Measurements from ENCODE around the gene BRI3BP. TPM values are rescaled to one million over a fixed set of nuclear protein-coding genes. Genes with fewer than 3 reads are reported as not detected.
A peak's percentile ranks its signal among the peaks of the same experiment; 100 is the strongest.

The BRI3BP gene
- total and polyA plus RNA-seq, 9 donors: 0.95 to 6.1 (median 2.6) TPM

DNA sequence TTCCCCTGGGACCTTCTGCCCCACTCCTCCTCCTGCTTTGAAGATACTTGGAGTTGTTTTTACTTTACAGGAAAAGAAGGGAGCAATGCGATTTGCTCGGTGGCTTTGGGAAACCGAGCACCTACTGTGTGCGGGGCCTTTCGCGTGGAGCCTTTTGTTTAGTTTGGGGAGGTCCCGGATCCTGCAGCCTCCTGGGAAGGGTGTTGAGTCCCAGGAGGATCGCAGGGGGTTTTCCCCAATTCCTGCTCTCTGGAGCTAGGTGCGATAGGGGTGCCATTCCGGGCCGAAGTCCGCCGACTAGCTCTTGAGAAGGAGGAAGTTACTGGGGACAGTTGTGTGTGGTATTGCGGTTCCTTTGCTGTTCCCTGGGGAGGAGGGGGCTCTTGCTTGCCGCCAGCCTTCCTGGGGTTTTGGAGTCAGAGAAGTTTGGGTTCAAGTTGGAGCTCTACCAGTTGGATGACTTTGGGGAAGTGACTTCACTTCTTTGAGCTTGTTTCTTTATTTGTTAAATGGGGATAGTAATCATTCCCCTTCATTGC lies 1.1 kb downstream of the BRI3BP start:
- peak overlapping the region; percentile 50 for H3K4me3 ChIP-seq
- WGBS, 3 donors: 11 to 17% (median 17%) methylated on average over 15 of the region's 15 CpGs
- H3K9me3 ChIP-seq: no peaks in the 10 kb centered on the region
- TF ChIP-seq EP300 (IDR thresholded peaks at IDR 0.05) (no peak), POLR2A (IDR thresholded peaks at IDR 0.05) (no peak)
- TF ChIP-seq, protein P1, sequence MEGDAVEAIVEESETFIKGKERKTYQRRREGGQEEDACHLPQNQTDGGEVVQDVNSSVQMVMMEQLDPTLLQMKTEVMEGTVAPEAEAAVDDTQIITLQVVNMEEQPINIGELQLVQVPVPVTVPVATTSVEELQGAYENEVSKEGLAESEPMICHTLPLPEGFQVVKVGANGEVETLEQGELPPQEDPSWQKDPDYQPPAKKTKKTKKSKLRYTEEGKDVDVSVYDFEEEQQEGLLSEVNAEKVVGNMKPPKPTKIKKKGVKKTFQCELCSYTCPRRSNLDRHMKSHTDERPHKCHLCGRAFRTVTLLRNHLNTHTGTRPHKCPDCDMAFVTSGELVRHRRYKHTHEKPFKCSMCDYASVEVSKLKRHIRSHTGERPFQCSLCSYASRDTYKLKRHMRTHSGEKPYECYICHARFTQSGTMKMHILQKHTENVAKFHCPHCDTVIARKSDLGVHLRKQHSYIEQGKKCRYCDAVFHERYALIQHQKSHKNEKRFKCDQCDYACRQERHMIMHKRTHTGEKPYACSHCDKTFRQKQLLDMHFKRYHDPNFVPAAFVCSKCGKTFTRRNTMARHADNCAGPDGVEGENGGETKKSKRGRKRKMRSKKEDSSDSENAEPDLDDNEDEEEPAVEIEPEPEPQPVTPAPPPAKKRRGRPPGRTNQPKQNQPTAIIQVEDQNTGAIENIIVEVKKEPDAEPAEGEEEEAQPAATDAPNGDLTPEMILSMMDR (IDR thresholded peaks at IDR 0.05): no peak
- no peaks in the 10 kb centered on the region for H3K27me3 ChIP-seq
- H3K27ac ChIP-seq: no peak overlapping the region
- H3K36me3 ChIP-seq: no peaks in the 10 kb centered on the region
- intact Hi-C loops (cut with DNase I): no loop called here
- no peaks in the 10 kb centered on the region for H3K4me1 ChIP-seq (ENCODE audit: insufficient read depth)
- no peak for DNase-seq

DNA sequence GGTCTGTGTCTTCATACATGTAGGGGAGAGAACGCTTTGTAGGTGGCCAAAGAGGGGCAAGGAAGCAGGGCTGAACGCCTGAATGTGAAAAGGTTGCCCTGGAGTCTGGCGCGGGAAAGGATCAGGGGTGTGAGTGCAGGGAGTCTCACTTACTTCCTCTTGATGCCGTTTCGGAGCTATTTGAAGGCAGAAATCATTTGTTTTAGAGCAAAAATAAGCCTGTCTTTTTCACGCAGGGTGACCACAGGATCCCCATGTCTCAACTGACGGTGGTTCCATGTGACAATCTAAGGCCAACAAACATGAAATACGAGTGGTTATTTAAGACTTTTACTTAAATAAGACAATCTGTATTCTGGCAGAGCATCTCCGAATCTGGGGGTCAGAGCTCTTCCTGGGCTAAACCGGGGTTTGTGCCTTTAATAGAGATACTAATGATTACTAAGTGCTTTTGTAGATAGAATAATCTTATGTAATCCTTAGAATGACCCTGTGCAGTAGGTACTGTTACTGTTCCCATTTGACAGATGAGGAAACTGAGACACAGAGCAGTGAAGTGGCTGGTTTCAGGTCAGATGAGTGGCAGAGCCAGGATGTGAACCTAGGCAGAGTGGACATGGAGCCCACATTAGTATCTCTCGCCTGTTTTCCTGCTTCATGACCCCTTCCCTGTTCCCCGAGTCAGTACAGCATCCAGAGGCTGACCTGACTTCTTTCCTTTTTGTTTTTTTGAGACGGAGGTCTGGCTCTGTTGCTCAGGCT lies 1.9 kb downstream of the BRI3BP start:
- TF ChIP-seq, protein P1 (IDR thresholded peaks at IDR 0.05): no peak
- TF ChIP-seq POLR2A (IDR thresholded peaks at IDR 0.05) (no peak), EP300 (IDR thresholded peaks at IDR 0.05) (no peak)
- no peaks in the 10 kb centered on the region for H3K27me3 ChIP-seq
- no peaks in the 10 kb centered on the region for H3K9me3 ChIP-seq
- no peak overlapping the region for H3K4me3 ChIP-seq
- no peaks in the 10 kb centered on the region for H3K4me1 ChIP-seq (ENCODE audit: insufficient read depth)
- no peak overlapping the region for H3K27ac ChIP-seq
- no peak for DNase-seq
- no peaks in the 10 kb centered on the region for H3K36me3 ChIP-seq
- WGBS, 3 donors: 87 to 91% (median 89%) methylated on average over 14 of the region's 14 CpGs
- intact Hi-C loops (cut with DNase I): no loop called here

DNA sequence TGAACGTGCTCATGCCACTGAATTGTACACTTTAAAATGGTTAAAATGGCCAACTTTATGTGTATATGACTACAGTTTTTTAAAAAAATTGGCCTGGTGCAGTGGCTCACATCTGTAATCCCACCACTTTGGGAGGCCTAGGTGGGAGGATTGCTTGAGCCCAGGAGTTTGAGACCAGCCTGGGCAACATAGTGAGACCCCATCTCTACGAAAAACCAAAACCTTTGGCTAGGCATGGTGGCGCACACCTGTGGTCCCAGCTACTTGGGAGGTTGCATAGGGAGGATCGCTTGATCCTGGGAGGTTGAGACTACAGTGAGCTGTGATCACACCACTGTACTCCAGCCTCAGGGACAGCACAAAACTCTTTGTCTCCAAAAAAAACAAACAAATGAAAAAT lies 5.3 kb downstream of the BRI3BP start:
- H3K27ac ChIP-seq: no peak overlapping the region
- WGBS, 3 donors: 72 to 100% (median 98%) methylated on average over 4 of the region's 4 CpGs
- H3K9me3 ChIP-seq: no peaks in the 10 kb centered on the region
- no peak overlapping the region for H3K4me3 ChIP-seq
- no peak for DNase-seq
- no peaks in the 10 kb centered on the region for H3K4me1 ChIP-seq (ENCODE audit: insufficient read depth)
- no peaks in the 10 kb centered on the region for H3K27me3 ChIP-seq
- TF ChIP-seq, protein P1 (IDR thresholded peaks at IDR 0.05): no peak
- TF ChIP-seq POLR2A (IDR thresholded peaks at IDR 0.05): no peak
- no peak for TF ChIP-seq EP300 (IDR thresholded peaks at IDR 0.05)
- no peaks in the 10 kb centered on the region for H3K36me3 ChIP-seq
- intact Hi-C loops (cut with DNase I): no loop called here

DNA sequence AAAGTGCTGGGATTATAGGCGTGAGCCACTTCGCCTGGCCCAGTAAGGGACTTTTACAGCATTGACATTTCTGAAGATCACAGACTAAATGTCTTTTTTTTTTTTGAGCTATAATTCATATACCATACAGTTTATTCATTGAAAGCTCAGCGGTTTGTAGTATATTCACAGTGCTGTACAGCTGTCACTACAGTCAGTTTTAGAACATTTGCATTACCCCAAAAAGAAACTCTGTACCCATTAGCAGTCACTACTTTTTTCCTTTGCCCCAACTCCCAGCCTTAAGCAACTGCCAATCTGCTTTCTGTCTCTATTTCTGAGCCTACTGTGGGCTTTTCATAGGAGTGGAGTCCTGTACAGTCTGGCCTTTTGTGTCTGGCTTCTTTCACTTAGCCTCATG lies 8.2 kb downstream of the BRI3BP start:
- Histone ChIP-seq H3K4me1 (ENCODE audit: insufficient read depth) (no peaks in the 10 kb centered on the region), H3K9me3 (no peaks in the 10 kb centered on the region), H3K27ac (no peak overlapping the region), H3K27me3 (no peaks in the 10 kb centered on the region), H3K36me3 (no peaks in the 10 kb centered on the region), H3K4me3 (no peak overlapping the region)
- no peak for TF ChIP-seq EP300 (IDR thresholded peaks at IDR 0.05)
- no peak for TF ChIP-seq POLR2A (IDR thresholded peaks at IDR 0.05)
- TF ChIP-seq, protein P1 (IDR thresholded peaks at IDR 0.05): no peak
- intact Hi-C loops (cut with DNase I): no loop called here
- WGBS, 3 donors: 96 to 99% (median 99%) methylated on average over 3 of the region's 3 CpGs
- no peak for DNase-seq

All from ovary (tissue), 9 donors.